Suprapubic skin (tissue), 4 donors: ENCODE measurements around the gene S100A1. TPM values are rescaled to one million over a fixed set of nuclear protein-coding genes. Genes with fewer than 3 reads are reported as not detected.

ENCODE experiments used
- DNase-seq, 2 donors: peaks; one replicate each; pipeline ENCODE4 v3.0.0-alpha.2; 2019; ENCODE audit warnings: low spot score in 2 of 2
- H3K27ac ChIP-seq: fragments of 200-600 bp; sonication (generic); one replicate; pipeline ENCODE4 v1.5.1; 2019
- H3K27me3 ChIP-seq: fragments of 200-600 bp; sonication (generic); one replicate; pipeline ENCODE4 v1.5.1; 2019
- H3K36me3 ChIP-seq: fragments of 200-600 bp; sonication (generic); one replicate; pipeline ENCODE4 v1.5.1; 2019
- H3K4me1 ChIP-seq: fragments of 200-600 bp; sonication (generic); one replicate; pipeline ENCODE4 v1.5.1; 2019
- H3K4me3 ChIP-seq: fragments of 200-600 bp; sonication (generic); one replicate; pipeline ENCODE4 v1.5.1; 2019; ENCODE audit warnings: mild to moderate bottlenecking
- H3K9me3 ChIP-seq: fragments of 200-600 bp; sonication (generic); one replicate; pipeline ENCODE4 v1.5.1; 2019
- CTCF ChIP-seq, 2 donors: fragments of 200-600 bp in 1 of 2; fragments of 450-650 bp in 1 of 2; sonication (generic) in 1 of 2; IDR thresholded peaks; one replicate each; pipeline ENCODE4 v1.5.1; 2016 to 2019; ENCODE audit warnings: antibody characterized with exemption in 2 of 2, mild to moderate bottlenecking in 1 of 2, moderate library complexity in 1 of 2
- EP300 ChIP-seq: sonication (generic); formaldehyde crosslinking; IDR thresholded peaks from one replicate; pipeline ENCODE4 v1.6.1; 2017; ENCODE audit warnings: antibody characterized with exemption
- POLR2A ChIP-seq, 2 donors: fragments of 450-650 bp; IDR thresholded peaks; one replicate each; pipeline ENCODE4 v1.6.1; 2017; ENCODE audit warnings: antibody characterized with exemption in 2 of 2, mild to moderate bottlenecking in 2 of 2, moderate library complexity in 2 of 2
- POLR2AphosphoS5 ChIP-seq, 3 donors: sonication (generic); formaldehyde crosslinking; IDR thresholded peaks; one replicate each; pipeline ENCODE4 v1.6.1; 2017; ENCODE audit warnings: antibody characterized with exemption in 3 of 3
- WGBS: methylation state at CpG from one replicate; pipeline ENCODE4 v1.1.5; 2018; 5-methylcytosine and 5-hydroxymethylcytosine counted together
- total RNA-seq, 4 donors: library from RNA; depleted of rRNA; stranded (reverse); fragments of >200 nt; gene quantifications; one replicate each; pipeline ENCODE4 v1.1.0, GENCODE V29; 2016

The S100A1 gene
- total RNA-seq, 4 donors from 2014 or later = 17.9 to 33.2 (median 21.1) TPM

GRCh38 chr1:153610811-153611301, 17.4 kb upstream of the S100A1 start:
- Histone ChIP-seq H3K4me3 (peak overlapping the region; percentile 70), H3K36me3 (peaks cover 17% of the 10 kb centered on the region), H3K27me3 (no peaks in the 10 kb centered on the region), H3K9me3 (no peaks in the 10 kb centered on the region), H3K4me1 (peaks cover 82% of the 10 kb centered on the region), H3K27ac (peak overlapping the region; percentile 94)
- no peak for TF ChIP-seq CTCF (IDR thresholded peaks at IDR 0.05)
- TF ChIP-seq POLR2A (IDR thresholded peaks at IDR 0.05) = no peak
- no peak for TF ChIP-seq EP300
- no peak for TF ChIP-seq POLR2AphosphoS5 (IDR thresholded peaks at IDR 0.05)
- DNase-seq = no peak
- 43% methylated on average over 6 of the region's 7 CpGs for WGBS

DNA sequence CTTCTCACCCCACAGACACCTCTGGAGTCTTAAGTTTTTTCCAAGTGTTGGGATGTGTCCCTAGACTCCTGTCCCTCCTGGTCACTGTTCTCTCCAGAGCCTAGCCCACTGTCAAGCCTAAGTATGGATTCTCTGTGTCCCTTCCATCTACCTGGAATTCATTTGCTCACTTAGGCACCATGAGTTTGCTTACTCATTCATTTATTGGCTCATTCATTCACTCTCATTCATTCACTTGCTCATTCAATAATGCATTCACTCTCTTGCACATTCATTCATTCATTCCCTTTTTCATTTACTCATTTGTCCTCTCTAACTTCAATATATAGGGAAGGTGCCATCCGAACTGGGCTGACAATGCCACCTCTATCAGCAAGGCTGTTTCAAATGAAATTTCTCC, 16.9 kb upstream of the S100A1 start:
- no peaks in the 10 kb centered on the region for H3K9me3 ChIP-seq
- H3K4me1 ChIP-seq = peaks cover 86% of the 10 kb centered on the region
- H3K27me3 ChIP-seq = no peaks in the 10 kb centered on the region
- TF ChIP-seq POLR2A (IDR thresholded peaks at IDR 0.05) = no peak
- no peak for TF ChIP-seq EP300
- no peak for TF ChIP-seq POLR2AphosphoS5 (IDR thresholded peaks at IDR 0.05)
- TF ChIP-seq CTCF (IDR thresholded peaks at IDR 0.05) = no peak
- H3K4me3 ChIP-seq = peak overlapping the region; percentile 70
- H3K27ac ChIP-seq = peak overlapping the region; percentile 94
- peaks cover 14% of the 10 kb centered on the region for H3K36me3 ChIP-seq
- no peak for DNase-seq
- 39% methylated on average over 1 of the region's 1 CpG for WGBS

GRCh38 chr1:153612111-153612754, 16.0 kb upstream of the S100A1 start:
- H3K27ac ChIP-seq = peak overlapping the region; percentile 94
- H3K4me3 ChIP-seq = peak overlapping the region; percentile 70
- no peak for TF ChIP-seq POLR2A (IDR thresholded peaks at IDR 0.05)
- TF ChIP-seq POLR2AphosphoS5 (IDR thresholded peaks at IDR 0.05) = no peak
- no peak for TF ChIP-seq CTCF (IDR thresholded peaks at IDR 0.05)
- no peak for TF ChIP-seq EP300
- no peaks in the 10 kb centered on the region for H3K9me3 ChIP-seq
- H3K27me3 ChIP-seq = no peaks in the 10 kb centered on the region
- DNase-seq = peak in 1 of 2 donors; percentile 75
- peaks cover 88% of the 10 kb centered on the region for H3K4me1 ChIP-seq
- H3K36me3 ChIP-seq = peaks cover 5% of the 10 kb centered on the region
- WGBS = 39% methylated on average over 9 of the region's 11 CpGs

- no peaks in the 10 kb centered on the region for H3K27me3 ChIP-seq
- peak within 1 kb of the TSS; percentile 94 for H3K27ac ChIP-seq
- H3K36me3 ChIP-seq = no peaks in the 10 kb centered on the region
- peak within 1 kb of the TSS; percentile 70 for H3K4me3 ChIP-seq
- TF ChIP-seq EP300 = no peak
- peak in 1 of 2 donors; percentile 59 for TF ChIP-seq POLR2A (IDR thresholded peaks at IDR 0.05)
- TF ChIP-seq POLR2AphosphoS5 (IDR thresholded peaks at IDR 0.05) = peak in 1 of 3 donors; percentile 62
- no peak for TF ChIP-seq CTCF (IDR thresholded peaks at IDR 0.05)
- no peaks in the 10 kb centered on the region for H3K9me3 ChIP-seq
- peak; percentile 90 for DNase-seq
- 12% methylated on average over 6 of the region's 9 CpGs for WGBS
- peaks cover 88% of the 10 kb centered on the region for H3K4me1 ChIP-seq
Measured at GRCh38 chr1:153612755-153613331, 15.4 kb upstream of the S100A1 start, which contains the start of gene S100A16. S100A16 (minus strand) TSS chr1:153613137; CDS start chr1:153608151, 4,986 bp downstream.

- Histone ChIP-seq H3K27ac (peak overlapping the region; percentile 94), H3K4me1 (peaks cover 85% of the 10 kb centered on the region), H3K36me3 (no peaks in the 10 kb centered on the region), H3K27me3 (no peaks in the 10 kb centered on the region), H3K4me3 (peak overlapping the region; percentile 70), H3K9me3 (no peaks in the 10 kb centered on the region)
- DNase-seq = no peak
- TF ChIP-seq POLR2A (IDR thresholded peaks at IDR 0.05) (no peak), EP300 (no peak), POLR2AphosphoS5 (IDR thresholded peaks at IDR 0.05) (no peak), CTCF (IDR thresholded peaks at IDR 0.05) (no peak)
- 57% methylated on average over 4 of the region's 5 CpGs for WGBS
Measured at GRCh38 chr1:153613406-153613805, 14.8 kb upstream of the S100A1 start.
